Hindlimb muscle (tissue), 1 donor: ENCODE data around the gene CCDC87. TPM values are rescaled to one million over a fixed set of nuclear protein-coding genes. Genes with fewer than 3 reads are reported as not detected.
"Not testable (repeated sequence)": the region's sequence is repeated elsewhere in the genome, so short reads cannot be mapped to it uniquely, and the experiment has no call there.

ENCODE experiments used
- DNase-seq: peaks from one replicate; pipeline ENCODE4 v3.0.0-alpha.2; 2013
- polyA plus RNA-seq: library from polyadenylated mRNA; unstranded; fragments of 120-200 nt; gene quantifications from one replicate; pipeline ENCODE4 v1.2.1, GENCODE V29; 2013; ENCODE audit not compliant: insufficient read length

Gene CCDC87
- polyA plus RNA-seq, 1 donor, result 0.25 TPM

GRCh38 chr11:66614073-66614472 is 21.2 kb upstream of the CCDC87 start:
- no peak for DNase-seq

GRCh38 chr11:66612458-66612857 is 19.6 kb upstream of the CCDC87 start:
- DNase-seq, result no peak

- DNase-seq, result no peak
Measured at GRCh38 chr11:66609721-66610617, 17.1 kb upstream of the CCDC87 start.

- peak; percentile 64 for DNase-seq
Measured at GRCh38 chr11:66607126-66607834, 14.4 kb upstream of the CCDC87 start.

- not testable (repeated sequence) for DNase-seq
Measured at GRCh38 chr11:66606608-66607007, 13.7 kb upstream of the CCDC87 start.

- DNase-seq, result no peak
Measured at GRCh38 chr11:66604155-66604554, 11.3 kb upstream of the CCDC87 start.

- no peak for DNase-seq
Measured at GRCh38 chr11:66603072-66603471, 10.2 kb upstream of the CCDC87 start.

- DNase-seq, result no peak
Measured at GRCh38 chr11:66600631-66601233, 7.9 kb upstream of the CCDC87 start.

GRCh38 chr11:66600219-66600618 is 7.4 kb upstream of the CCDC87 start:
- no peak for DNase-seq

- DNase-seq, result no peak
Measured at GRCh38 chr11:66598993-66599392, 6.1 kb upstream of the CCDC87 start.

DNA sequence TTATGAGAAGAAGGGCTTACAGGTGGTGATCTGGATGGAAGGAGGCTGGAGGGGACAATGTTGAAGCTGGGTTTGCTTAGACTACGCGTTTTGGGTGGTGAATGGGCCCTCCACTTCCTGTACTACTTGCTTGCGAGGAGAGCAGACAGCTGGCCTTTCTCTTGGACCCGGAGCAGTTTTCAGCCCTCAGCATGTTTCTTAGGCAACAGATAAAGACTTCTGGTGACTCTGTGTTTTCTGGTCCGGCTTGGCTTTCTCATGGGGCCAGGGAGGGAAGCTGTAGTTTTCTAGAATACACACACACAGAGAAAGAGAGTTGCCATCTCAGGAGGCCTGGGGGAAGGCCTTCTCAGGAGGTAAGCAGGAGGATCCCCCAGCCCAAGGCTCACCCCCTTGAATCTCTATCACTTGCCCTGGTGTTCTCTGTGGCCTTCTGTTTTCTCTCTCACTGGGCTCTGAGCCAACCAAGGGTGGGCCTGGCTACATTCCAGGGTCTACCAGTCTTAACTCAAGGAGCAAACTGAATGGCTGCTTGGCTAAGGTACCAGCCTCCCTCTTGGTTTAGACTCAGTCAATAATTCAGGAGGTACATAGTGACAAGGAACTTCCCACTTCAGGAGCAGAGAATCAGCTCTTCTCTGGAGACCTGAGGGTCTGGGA is 2.5 kb upstream of the CCDC87 start:
- DNase-seq, result no peak

GRCh38 chr11:66593650-66594049 is 787 bp upstream of the CCDC87 start:
- no peak for DNase-seq

- no peak for DNase-seq
Measured at GRCh38 chr11:66593303-66593635, 406 bp upstream of the CCDC87 start.

GRCh38 chr11:66591175-66591574 is 1.7 kb downstream of the CCDC87 start:
- no peak for DNase-seq

- no peak for DNase-seq
Measured at GRCh38 chr11:66589996-66590675, 2.7 kb downstream of the CCDC87 start.

DNA sequence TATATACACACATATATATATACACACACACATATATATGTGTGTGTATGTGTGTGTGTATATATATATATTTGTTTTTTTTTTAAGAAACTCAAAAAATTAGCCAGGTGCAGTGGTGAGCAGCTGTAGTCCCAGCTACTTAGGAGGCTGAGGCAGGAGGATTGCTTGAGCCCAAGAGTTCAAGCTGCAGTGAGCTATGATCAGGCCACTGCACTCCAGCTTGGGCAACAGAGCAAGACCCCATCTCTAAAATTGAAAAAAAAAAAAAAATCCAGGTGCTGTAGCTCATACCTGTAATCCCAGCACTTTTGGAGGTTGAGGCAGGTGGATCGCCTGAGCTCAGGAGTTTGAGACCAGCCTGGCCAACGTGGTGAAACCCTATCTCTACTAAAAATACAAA is 3.5 kb downstream of the CCDC87 start:
- DNase-seq, result not testable (repeated sequence)

GRCh38 chr11:66586136-66586535 is 6.7 kb downstream of the CCDC87 start:
- DNase-seq, result no peak

DNA sequence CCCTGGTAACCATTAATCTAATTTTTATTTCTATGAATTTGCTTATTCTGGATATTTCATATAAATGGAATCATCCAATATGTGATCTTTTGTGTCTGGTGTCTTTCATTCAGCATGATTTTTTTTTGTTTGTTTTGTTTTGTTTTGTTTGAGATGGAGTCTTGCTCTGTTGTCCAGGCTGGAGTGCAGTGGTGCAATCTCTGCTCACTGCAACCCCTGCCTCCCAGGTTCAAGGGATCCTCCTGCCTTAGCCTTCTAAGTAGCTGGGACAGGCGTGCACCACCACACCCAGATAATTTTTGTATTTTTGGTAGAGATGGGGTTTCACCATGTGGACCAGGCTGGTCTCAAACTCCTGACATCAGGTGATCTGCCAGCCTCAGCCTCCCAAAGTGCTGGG is 7.4 kb downstream of the CCDC87 start:
- DNase-seq, result not testable (repeated sequence)

DNA sequence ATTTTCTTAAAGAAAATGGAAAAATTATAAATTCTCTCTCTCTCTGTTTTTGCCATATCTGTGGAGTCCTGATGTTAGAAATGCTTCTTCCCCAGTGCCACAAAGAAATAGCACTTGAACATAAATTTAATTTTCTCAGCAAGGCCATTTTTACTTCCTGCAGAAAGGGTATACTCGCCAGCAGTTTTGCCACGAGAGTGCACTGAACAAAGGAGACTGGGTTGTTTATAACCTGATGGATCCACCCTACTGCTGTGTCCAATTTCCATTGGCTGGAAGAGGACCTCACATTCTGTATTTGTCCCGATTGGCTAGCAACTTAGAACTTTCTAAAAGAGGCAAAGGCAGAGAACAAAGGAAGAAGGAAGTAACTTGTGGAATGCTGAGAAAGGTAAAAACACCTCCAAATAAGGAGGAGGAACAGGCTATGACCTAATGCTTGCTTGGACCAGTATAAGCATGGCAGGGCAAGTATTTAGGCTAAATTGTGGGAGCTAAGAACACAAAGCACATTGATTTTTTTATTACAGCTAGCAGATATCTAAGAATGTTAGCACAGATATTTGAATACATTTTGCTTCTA is 10.2 kb downstream of the CCDC87 start:
- not testable (repeated sequence) for DNase-seq

GRCh38 chr11:66581261-66581660 is 11.6 kb downstream of the CCDC87 start:
- DNase-seq, result no peak

GRCh38 chr11:66580803-66581202 is 12.1 kb downstream of the CCDC87 start:
- DNase-seq, result no peak

- DNase-seq, result peak; percentile 66
Measured at GRCh38 chr11:66579017-66579606, 13.8 kb downstream of the CCDC87 start.
